Peyer's patch (tissue), 4 donors: ENCODE data around the gene GNB2.

ENCODE experiments used
- CTCF ChIP-seq, 6 experiments: fragments of 450-650 bp in 4 of 6; fragments of 200-600 bp in 2 of 6; sonication (generic) in 1 of 6; IDR thresholded peaks; one replicate each; pipeline ENCODE4 v1.5.1; 2017 to 2019; ENCODE audit warnings: antibody characterized with exemption in 6 of 6, mild to moderate bottlenecking in 3 of 6, moderate library complexity in 1 of 6
- POLR2A ChIP-seq, 2 donors: fragments of 450-650 bp; IDR thresholded peaks; one replicate each; pipeline ENCODE4 v1.5.1; 2017; ENCODE audit warnings: antibody characterized with exemption in 2 of 2, mild to moderate bottlenecking in 2 of 2, moderate library complexity in 2 of 2

- no peak for TF ChIP-seq CTCF (IDR thresholded peaks at IDR 0.05)
- TF ChIP-seq POLR2A (IDR thresholded peaks at IDR 0.05) = no peak
These were observed 10.4 kb downstream of the GNB2 start for GRCh38 chr7:100683659-100684533.
